A549 (cell line): ENCODE data around the gene PPM1L.

Experiments used
- CEBPB ChIP-seq, 2 experiments: fragments of >200 bp in 1 of 2; sonication (Bioruptor Twin) in 1 of 2; formaldehyde crosslinking in 1 of 2; IDR thresholded peaks; 2 replicates each; pipeline ENCODE4 v1.6.1; 2012 to 2016
- CTCF ChIP-seq: fragments of >200 bp; sonication (Bioruptor Twin); formaldehyde crosslinking; IDR thresholded peaks from 3 replicates; pipeline ENCODE4 v1.5.1; 2016
- EP300 ChIP-seq, 2 experiments: fragments of >200 bp; sonication (Bioruptor Twin); formaldehyde crosslinking; IDR thresholded peaks; 2 replicates in 1 of 2; 3 replicates in 1 of 2; pipeline ENCODE4 v1.6.1; 2016 to 2017
- KDM1A ChIP-seq: fragments of 200-600 bp; sonication (generic); IDR thresholded peaks from 2 replicates; pipeline ENCODE4 v1.6.1; 2016; ENCODE audit warnings: low read depth, mild to moderate bottlenecking
- POLR2A ChIP-seq: IDR thresholded peaks from 2 replicates; pipeline ENCODE4 v1.6.1; 2012; ENCODE audit warnings: mild to moderate bottlenecking, low read length
- POLR2AphosphoS2 ChIP-seq: conservative IDR thresholded peaks from 2 replicates; pipeline ENCODE4 v1.6.1; 2012; ENCODE audit warnings: low read length, improper control_type of control experiment, inconsistent platforms
- RARB ChIP-seq: fragments of 250-450 bp; sonication (Bioruptor Pico); IDR thresholded peaks from 2 replicates; pipeline ENCODE4 v1.8.0; 2021; ENCODE audit warnings: mild to moderate bottlenecking, moderate library complexity
- REST ChIP-seq: fragments of 200-600 bp; sonication (generic); IDR thresholded peaks from 2 replicates; pipeline ENCODE4 v1.6.1; 2016; ENCODE audit warnings: antibody characterized with exemption, mild to moderate bottlenecking, moderate library complexity
- SMC3 ChIP-seq: fragments of >200 bp; sonication (Bioruptor Twin); formaldehyde crosslinking; IDR thresholded peaks from 3 replicates; pipeline ENCODE4 v1.6.1; 2018; ENCODE audit warnings: inconsistent platforms

GRCh38 chr3:161107311-161107710 lies 351.3 kb downstream of the PPM1L start:
- TF ChIP-seq CTCF (no peak), POLR2AphosphoS2 (no peak), RARB (no peak), POLR2A (no peak), SMC3 (no peak), CEBPB (IDR thresholded peaks at IDR 0.05) (no peak), KDM1A (no peak), EP300 (IDR thresholded peaks at IDR 0.05) (no peak), REST (no peak)
